NCI-H2227 (cell line): ENCODE measurements around the gene MYO3B.
"Not testable (repeated sequence)": the region's sequence is repeated elsewhere in the genome, so short reads cannot be mapped to it uniquely, and the experiment has no call there.

Experiments used
- DNase-seq: peaks from one replicate; lab custom pipeline; 2025; ENCODE audit not compliant: unreplicated experiment; lab: John Stamatoyannopoulos, UW

Gene MYO3B

GRCh38 chr2:170587117-170587516 is 409.2 kb downstream of the MYO3B start:
- no peak for DNase-seq

- no peak for DNase-seq
Measured at GRCh38 chr2:170587922-170588321, 410.0 kb downstream of the MYO3B start.

- no peak for DNase-seq
Measured at GRCh38 chr2:170588729-170589128, 410.8 kb downstream of the MYO3B start.

- no peak for DNase-seq
Measured at GRCh38 chr2:170596576-170596975, 418.6 kb downstream of the MYO3B start.

GRCh38 chr2:170598067-170598395 is 420.1 kb downstream of the MYO3B start:
- no peak for DNase-seq

GRCh38 chr2:170601489-170601888 is 423.5 kb downstream of the MYO3B start:
- DNase-seq: no peak

- no peak for DNase-seq
Measured at GRCh38 chr2:170605862-170606261, 427.9 kb downstream of the MYO3B start.

- no peak for DNase-seq
Measured at GRCh38 chr2:170607171-170607570, 429.2 kb downstream of the MYO3B start.

- no peak for DNase-seq
Measured at GRCh38 chr2:170610615-170611014, 432.7 kb downstream of the MYO3B start.

GRCh38 chr2:170618948-170619347 is 441.0 kb downstream of the MYO3B start:
- not testable (repeated sequence) for DNase-seq

- DNase-seq: not testable (repeated sequence)
Measured at GRCh38 chr2:170635094-170635493, 457.1 kb downstream of the MYO3B start.

GRCh38 chr2:170639635-170640034 is 461.7 kb downstream of the MYO3B start:
- no peak for DNase-seq

GRCh38 chr2:170641961-170642360 is 464.0 kb downstream of the MYO3B start:
- no peak for DNase-seq

GRCh38 chr2:170643346-170643745 is 465.4 kb downstream of the MYO3B start:
- DNase-seq: no peak

GRCh38 chr2:170647741-170648436 is 469.9 kb downstream of the MYO3B start:
- DNase-seq: no peak

GRCh38 chr2:170651624-170652325 is 473.8 kb downstream of the MYO3B start:
- no peak for DNase-seq

GRCh38 chr2:170652637-170653417 is 474.9 kb downstream of the MYO3B start:
- DNase-seq: no peak

GRCh38 chr2:170656669-170657068 is 478.7 kb downstream of the MYO3B start:
- no peak for DNase-seq

GRCh38 chr2:170660409-170660808 is 482.5 kb downstream of the MYO3B start:
- no peak for DNase-seq

- DNase-seq: no peak
Measured at GRCh38 chr2:170665743-170666142, 487.8 kb downstream of the MYO3B start.

GRCh38 chr2:170669909-170670308 is 492.0 kb downstream of the MYO3B start:
- DNase-seq: no peak

- DNase-seq: no peak
Measured at GRCh38 chr2:170670651-170671050, 492.7 kb downstream of the MYO3B start.
